Fibroblast of peridontal ligament (primary cell): ENCODE results near the gene ZNF155.

Experiments used
- DNase-seq: peaks from one replicate; pipeline ENCODE4 v3.0.0-alpha.2; 2010; ENCODE audit errors: extremely low read depth

The ZNF155 gene

GRCh38 chr19:44003461-44004009 is 19.5 kb downstream of the ZNF155 start:
- peak; percentile 8 for DNase-seq

GRCh38 chr19:44005973-44006372 is 22.0 kb downstream of the ZNF155 start:
- peak; percentile 49 for DNase-seq

GRCh38 chr19:44007473-44007872 is 23.5 kb downstream of the ZNF155 start:
- no peak for DNase-seq

GRCh38 chr19:44010468-44010867 is 26.5 kb downstream of the ZNF155 start:
- DNase-seq, result no peak

- no peak for DNase-seq
Observed at GRCh38 chr19:44019498-44019897, 35.5 kb downstream of the ZNF155 start.

- DNase-seq, result no peak
Observed at GRCh38 chr19:44021221-44021620, 37.2 kb downstream of the ZNF155 start.

GRCh38 chr19:44024900-44025216 is 40.9 kb downstream of the ZNF155 start:
- DNase-seq, result no peak

- DNase-seq, result peak; percentile 93
Observed at GRCh38 chr19:44025217-44025936, 41.4 kb downstream of the ZNF155 start, which contains the start of gene ZNF222. ZNF222 (plus strand) TSS chr19:44025379; CDS start chr19:44025437, 58 bp downstream.

GRCh38 chr19:44026622-44027021 is 42.6 kb downstream of the ZNF155 start:
- DNase-seq, result no peak

GRCh38 chr19:44032001-44032610 is 48.1 kb downstream of the ZNF155 start:
- DNase-seq, result no peak

GRCh38 chr19:44042147-44042546 is 58.2 kb downstream of the ZNF155 start:
- no peak for DNase-seq
